Activated B cell treated with CpG ODN at 0.5 μM for 24 hours (primary cell): Measurements from ENCODE around the gene CSF2. TPM values are rescaled to one million over a fixed set of nuclear protein-coding genes. Genes with fewer than 3 reads are reported as not detected.

Experiments used
- ATAC-seq: fragments of 200-7000 bp; cut with Tn5 transposase; one replicate; pipeline ENCODE4 v1.10.0; 2021; ENCODE audit warnings: low read depth, mild to moderate bottlenecking, moderate library complexity
- CTCF ChIA-PET: fragments of 350-600 bp; sonication (Branson Sonifier 250); formaldehyde crosslinking; loops from one replicate; lab custom pipeline; 2021; ENCODE audit warnings: antibody characterized with exemption; lab: Charles Lee
- POLR2A ChIA-PET: fragments of 350-600 bp; sonication (Branson Sonifier 250); formaldehyde crosslinking; loops from one replicate; lab custom pipeline; 2021; ENCODE audit warnings: antibody characterized with exemption; lab: Charles Lee
- DNase-seq: peaks from one replicate; pipeline ENCODE4 v3.0.0; 2022
- H3K27ac Mint-ChIP-seq: one replicate; pipeline ENCODE4 v1.8.0; 2020; ENCODE audit warnings: mixed read lengths
- H3K27me3 Mint-ChIP-seq: one replicate; pipeline ENCODE4 v1.8.0; 2021; ENCODE audit warnings: mixed read lengths
- H3K36me3 Mint-ChIP-seq: one replicate; pipeline ENCODE4 v1.8.0; 2021; ENCODE audit warnings: low read depth, mixed read lengths
- H3K4me1 Mint-ChIP-seq: one replicate; pipeline ENCODE4 v1.8.0; 2021; ENCODE audit warnings: mixed read lengths
- H3K4me3 Mint-ChIP-seq: one replicate; pipeline ENCODE4 v1.8.0; 2020; ENCODE audit warnings: mild to moderate bottlenecking, mixed read lengths
- H3K9me3 Mint-ChIP-seq: one replicate; pipeline ENCODE4 v1.8.0; 2020; ENCODE audit warnings: mixed read lengths
- CTCF ChIP-seq: fragments of 200-600 bp; IDR thresholded peaks from one replicate; pipeline ENCODE4 v1.8.0; 2022; ENCODE audit warnings: antibody characterized with exemption, mild to moderate bottlenecking
- intact Hi-C: fragments of 100-400 bp; cut with micrococcal nuclease; formaldehyde crosslinking; loops from one replicate; pipeline ENCODE4 v1.15.1; 2024
- total RNA-seq: library from RNA; stranded (reverse); gene quantifications from 2 replicates; pipeline ENCODE4 v1.2.3, GENCODE V29; 2022

The CSF2 gene
- total RNA-seq, 1 donor from 2014 or later, result not detected

GRCh38 chr5:132027027-132027426, 46.6 kb upstream of the CSF2 start:
- no peaks in the 10 kb centered on the region for H3K4me1 Mint-ChIP-seq
- H3K36me3 Mint-ChIP-seq, result no peaks in the 10 kb centered on the region
- intact Hi-C loops, result no loop called here
- no peak for TF ChIP-seq CTCF
- ATAC-seq, result no peak
- peaks cover 30% of the 10 kb centered on the region for H3K27me3 Mint-ChIP-seq
- no peak for DNase-seq
- POLR2A ChIA-PET, result no interaction called here
- no peaks in the 10 kb centered on the region for H3K9me3 Mint-ChIP-seq
- CTCF ChIA-PET, result interaction anchor here (1.4 kb wide), 1 partner anchor 19 kb away, joined by 3 read pairs; no protein-coding TSS in a partner anchor
- no peak overlapping the region for H3K27ac Mint-ChIP-seq
- no peak overlapping the region for H3K4me3 Mint-ChIP-seq

GRCh38 chr5:132029609-132030330, 43.8 kb upstream of the CSF2 start:
- ChIA-PET POLR2A (interaction anchor here (0.6 kb wide), 1 partner anchor 460 kb away, joined by 3 read pairs; no protein-coding TSS in a partner anchor), CTCF (interaction anchor here (0.6 kb wide), 1 partner anchor 12 kb away, joined by 4 read pairs; no protein-coding TSS in a partner anchor)
- TF ChIP-seq CTCF, result no peak
- Mint-ChIP-seq H3K4me3 (no peak overlapping the region), H3K27me3 (peaks cover 38% of the 10 kb centered on the region), H3K4me1 (no peaks in the 10 kb centered on the region), H3K36me3 (no peaks in the 10 kb centered on the region), H3K27ac (no peak overlapping the region), H3K9me3 (peaks cover 11% of the 10 kb centered on the region)
- DNase-seq (no peak), ATAC-seq (no peak)
- intact Hi-C loops, result no loop called here

DNA sequence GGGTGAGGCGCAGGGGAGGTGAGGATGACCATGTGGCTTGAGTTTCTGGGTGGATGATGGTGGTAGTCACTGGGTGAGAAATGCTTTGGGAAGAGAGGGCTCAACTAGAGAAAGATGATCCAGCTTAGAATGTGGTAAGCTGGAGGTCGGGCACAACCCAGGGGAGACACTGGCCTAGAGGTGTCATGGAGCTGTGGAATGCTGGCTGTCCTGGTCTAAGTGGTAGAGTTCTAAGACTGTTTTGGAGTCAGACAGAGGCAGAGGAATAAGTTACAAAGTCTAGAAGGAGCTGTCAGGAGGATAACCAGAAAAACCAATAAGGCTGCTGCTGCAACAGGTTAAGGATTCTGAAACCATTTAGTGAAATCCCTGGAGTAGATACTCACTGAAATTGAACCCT, 43.0 kb upstream of the CSF2 start:
- ATAC-seq, result no peak
- no peaks in the 10 kb centered on the region for H3K4me1 Mint-ChIP-seq
- intact Hi-C loops, result no loop called here
- H3K9me3 Mint-ChIP-seq, result peaks cover 11% of the 10 kb centered on the region
- POLR2A ChIA-PET, result no interaction called here
- H3K27ac Mint-ChIP-seq, result no peak overlapping the region
- peaks cover 38% of the 10 kb centered on the region for H3K27me3 Mint-ChIP-seq
- no peak overlapping the region for H3K4me3 Mint-ChIP-seq
- CTCF ChIA-PET, result no interaction called here
- DNase-seq, result no peak
- H3K36me3 Mint-ChIP-seq, result no peaks in the 10 kb centered on the region
- TF ChIP-seq CTCF, result no peak

- DNase-seq, result no peak
- no peak for TF ChIP-seq CTCF
- H3K27me3 Mint-ChIP-seq, result peaks cover 42% of the 10 kb centered on the region
- H3K4me1 Mint-ChIP-seq, result no peaks in the 10 kb centered on the region
- ChIA-PET POLR2A (no interaction called here), CTCF (no interaction called here)
- H3K36me3 Mint-ChIP-seq, result no peaks in the 10 kb centered on the region
- peaks cover 11% of the 10 kb centered on the region for H3K9me3 Mint-ChIP-seq
- H3K27ac Mint-ChIP-seq, result no peak overlapping the region
- intact Hi-C loops, result no loop called here
- no peak for ATAC-seq
- no peak overlapping the region for H3K4me3 Mint-ChIP-seq
These were observed 41.4 kb upstream of the CSF2 start for GRCh38 chr5:132032196-132032595.

- Mint-ChIP-seq H3K36me3 (no peaks in the 10 kb centered on the region), H3K27ac (no peak overlapping the region), H3K9me3 (peaks cover 17% of the 10 kb centered on the region), H3K27me3 (peaks cover 36% of the 10 kb centered on the region), H3K4me3 (no peak overlapping the region), H3K4me1 (no peaks in the 10 kb centered on the region)
- DNase-seq (no peak), ATAC-seq (no peak)
- TF ChIP-seq CTCF, result no peak
- ChIA-PET POLR2A (no interaction called here), CTCF (no interaction called here)
- intact Hi-C loops, result no loop called here
These were observed 40.5 kb upstream of the CSF2 start for GRCh38 chr5:132033122-132033521.
